T-helper 1 cell treated with Interleukin-12 subunit alpha and Interleukin-12 subunit beta and Interleukin-4 antibody, amounts not matched to agents 30 μg/mL and 1 μg/mL, for 36 hours (primary cell): Measurements from ENCODE around the gene FBLIM1.
"Not testable (repeated sequence)": the region's sequence is repeated elsewhere in the genome, so short reads cannot be mapped to it uniquely, and the experiment has no call there.

Source experiments
- H3K27ac Mint-ChIP-seq: one replicate; pipeline ENCODE4 v1.8.0; 2021; ENCODE audit warnings: mild to moderate bottlenecking, mixed read lengths
- H3K27me3 Mint-ChIP-seq: one replicate; pipeline ENCODE4 v1.8.0; 2021; ENCODE audit warnings: low read depth, mixed read lengths
- H3K36me3 Mint-ChIP-seq: one replicate; pipeline ENCODE4 v1.8.0; 2021; ENCODE audit warnings: low read depth, mixed read lengths
- H3K4me1 Mint-ChIP-seq: one replicate; pipeline ENCODE4 v1.8.0; 2021; ENCODE audit warnings: low read depth, mixed read lengths
- H3K4me3 Mint-ChIP-seq: one replicate; pipeline ENCODE4 v1.8.0; 2021; ENCODE audit warnings: mild to moderate bottlenecking, moderate library complexity, mixed read lengths
- H3K9me3 Mint-ChIP-seq: one replicate; pipeline ENCODE4 v1.8.0; 2021; ENCODE audit warnings: mixed read lengths

The FBLIM1 gene

GRCh38 chr1:15797614-15798390 lies 39.2 kb downstream of the FBLIM1 start:
- Mint-ChIP-seq H3K9me3 (no peaks in the 10 kb centered on the region), H3K4me3 (no peak overlapping the region), H3K27me3 (peaks cover 6% of the 10 kb centered on the region), H3K4me1 (no peaks in the 10 kb centered on the region), H3K27ac (no peak overlapping the region), H3K36me3 (no peaks in the 10 kb centered on the region)

GRCh38 chr1:15799004-15799867 lies 40.6 kb downstream of the FBLIM1 start:
- H3K4me1 Mint-ChIP-seq = no peaks in the 10 kb centered on the region
- no peaks in the 10 kb centered on the region for H3K9me3 Mint-ChIP-seq
- no peak overlapping the region for H3K27ac Mint-ChIP-seq
- peaks cover 6% of the 10 kb centered on the region for H3K27me3 Mint-ChIP-seq
- H3K36me3 Mint-ChIP-seq = no peaks in the 10 kb centered on the region
- H3K4me3 Mint-ChIP-seq = no peak overlapping the region

- no peaks in the 10 kb centered on the region for H3K9me3 Mint-ChIP-seq
- no peak overlapping the region for H3K27ac Mint-ChIP-seq
Observed at GRCh38 chr1:15799928-15800835, 41.6 kb downstream of the FBLIM1 start.

DNA sequence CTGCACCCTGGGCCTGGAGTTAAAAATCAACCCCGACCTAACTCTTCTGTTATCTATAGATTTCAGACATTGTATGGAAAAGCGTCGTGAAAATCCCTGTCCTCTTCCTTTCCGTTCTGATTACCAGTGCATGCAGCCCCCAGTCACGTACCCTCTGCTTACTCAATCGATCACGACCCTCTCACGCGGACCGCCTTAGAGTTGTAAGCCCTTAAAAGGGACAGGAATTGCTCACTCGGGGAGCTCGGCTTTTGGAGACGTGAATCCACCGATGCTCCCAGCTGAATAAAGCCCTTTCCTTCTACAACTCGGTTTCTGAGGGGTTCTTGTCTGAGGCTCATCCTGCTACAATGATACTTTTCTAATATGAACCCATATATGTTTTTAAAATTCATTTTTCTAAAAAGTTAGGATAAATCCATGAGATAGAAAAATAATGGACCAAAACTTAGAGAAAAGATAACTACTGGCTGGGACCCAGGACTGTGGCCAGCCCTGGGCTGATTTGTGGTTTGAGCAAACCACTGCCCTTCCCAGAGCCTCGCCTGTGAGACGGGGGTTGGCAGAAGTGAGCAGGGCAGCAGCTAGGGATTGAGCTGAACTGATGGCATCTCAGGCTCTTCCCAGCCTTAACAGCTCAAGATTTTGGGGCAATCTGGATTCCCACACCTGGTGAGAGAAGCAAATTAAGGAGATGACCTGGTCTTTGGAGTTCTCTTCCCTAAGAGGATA lies 43.8 kb downstream of the FBLIM1 start:
- Mint-ChIP-seq H3K36me3 (no peaks in the 10 kb centered on the region), H3K27ac (no peak overlapping the region), H3K27me3 (peaks cover 6% of the 10 kb centered on the region), H3K9me3 (no peaks in the 10 kb centered on the region), H3K4me3 (no peak overlapping the region), H3K4me1 (no peaks in the 10 kb centered on the region)

More at GRCh38 chr1:15799928-15800835, 41.6 kb downstream of the FBLIM1 start:
- no peaks in the 10 kb centered on the region for H3K4me1 Mint-ChIP-seq
- no peaks in the 10 kb centered on the region for H3K36me3 Mint-ChIP-seq
- H3K4me3 Mint-ChIP-seq = no peak overlapping the region
- H3K27me3 Mint-ChIP-seq = peaks cover 6% of the 10 kb centered on the region

DNA sequence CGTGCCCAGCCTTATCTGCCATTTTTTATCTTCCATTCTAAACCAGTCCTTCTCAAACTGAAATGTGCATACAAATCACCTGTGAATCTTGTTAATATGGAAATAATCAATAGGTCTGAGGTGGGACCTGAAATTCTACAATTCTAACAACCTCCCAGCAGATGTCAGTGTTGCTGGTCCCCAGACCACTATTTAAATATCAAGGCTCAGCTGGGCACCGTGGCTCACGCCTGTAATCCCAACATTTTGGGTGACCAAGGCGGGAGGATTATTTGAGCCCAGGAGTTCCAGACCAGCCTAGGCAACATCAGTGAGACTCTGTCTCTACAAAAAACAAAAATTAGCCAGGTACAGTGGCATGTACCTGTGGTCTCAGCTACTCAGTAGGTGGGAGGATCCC lies 44.8 kb downstream of the FBLIM1 start:
- no peaks in the 10 kb centered on the region for H3K4me1 Mint-ChIP-seq
- H3K27ac Mint-ChIP-seq = no peak overlapping the region
- peaks cover 6% of the 10 kb centered on the region for H3K27me3 Mint-ChIP-seq
- no peak overlapping the region for H3K4me3 Mint-ChIP-seq
- no peaks in the 10 kb centered on the region for H3K36me3 Mint-ChIP-seq
- no peaks in the 10 kb centered on the region for H3K9me3 Mint-ChIP-seq

GRCh38 chr1:15804060-15804459 lies 45.5 kb downstream of the FBLIM1 start:
- Mint-ChIP-seq H3K4me1 (no peaks in the 10 kb centered on the region), H3K27ac (no peak overlapping the region), H3K9me3 (no peaks in the 10 kb centered on the region), H3K27me3 (peaks cover 6% of the 10 kb centered on the region), H3K36me3 (no peaks in the 10 kb centered on the region), H3K4me3 (no peak overlapping the region)

DNA sequence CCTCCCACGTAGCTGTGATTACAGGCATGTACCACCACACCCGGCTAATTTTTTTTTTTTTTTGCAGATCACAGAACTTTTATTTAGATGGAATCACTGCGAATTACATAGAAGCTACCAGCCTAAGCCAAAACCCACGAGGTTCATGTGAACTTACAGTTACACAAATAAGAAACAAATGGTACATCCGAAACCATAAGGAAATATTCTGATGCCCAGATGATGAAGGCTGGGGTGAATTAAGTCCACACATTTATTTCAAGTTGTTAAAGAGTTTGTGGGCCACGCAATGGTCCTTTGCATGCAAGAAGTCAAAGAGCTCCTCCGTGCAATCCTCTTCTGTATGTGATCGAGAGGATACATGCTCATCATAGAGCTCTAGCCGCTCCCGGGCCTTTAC lies 48.5 kb downstream of the FBLIM1 start:
- H3K36me3 Mint-ChIP-seq = no peaks in the 10 kb centered on the region
- no peak overlapping the region for H3K27ac Mint-ChIP-seq
- H3K4me1 Mint-ChIP-seq = no peaks in the 10 kb centered on the region
- H3K9me3 Mint-ChIP-seq = no peaks in the 10 kb centered on the region
- H3K27me3 Mint-ChIP-seq = peaks cover 3% of the 10 kb centered on the region
- no peak overlapping the region for H3K4me3 Mint-ChIP-seq

DNA sequence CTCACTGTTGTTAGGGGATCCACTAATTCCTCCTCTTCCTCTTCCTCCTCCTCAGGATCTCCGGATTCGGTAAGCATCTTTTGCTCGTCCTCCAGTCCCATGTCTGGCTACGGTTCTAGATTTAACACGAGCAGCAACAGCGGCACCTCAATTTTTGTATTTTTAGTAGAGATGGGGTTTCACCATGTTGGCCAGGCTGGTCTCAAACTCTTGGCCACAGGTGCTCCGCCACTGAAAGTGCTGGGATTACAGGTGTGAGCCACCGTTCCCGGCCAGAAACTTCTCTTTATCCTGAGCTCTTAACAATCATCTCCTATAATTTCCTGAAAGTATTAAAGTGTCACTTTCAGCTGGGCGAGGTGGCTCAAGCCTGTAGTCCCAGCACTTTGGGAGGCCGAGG lies 49.0 kb downstream of the FBLIM1 start, which contains the start of gene UQCRHL:
UQCRHL (minus strand) TSS at position 101 of the 400 bp plus-strand sequence; CDS start at position 101, 0 bp downstream.
- H3K9me3 Mint-ChIP-seq, H3K4me3 Mint-ChIP-seq, H3K27ac Mint-ChIP-seq, H3K4me1 Mint-ChIP-seq, H3K36me3 Mint-ChIP-seq, H3K27me3 Mint-ChIP-seq: not testable (repeated sequence)

GRCh38 chr1:15808955-15809354 lies 50.4 kb downstream of the FBLIM1 start:
- no peaks in the 10 kb centered on the region for H3K4me1 Mint-ChIP-seq
- H3K27ac Mint-ChIP-seq = no peak overlapping the region
- H3K36me3 Mint-ChIP-seq = no peaks in the 10 kb centered on the region
- H3K4me3 Mint-ChIP-seq = no peak overlapping the region
- no peaks in the 10 kb centered on the region for H3K27me3 Mint-ChIP-seq
- no peaks in the 10 kb centered on the region for H3K9me3 Mint-ChIP-seq

GRCh38 chr1:15810073-15810472 lies 51.5 kb downstream of the FBLIM1 start:
- no peaks in the 10 kb centered on the region for H3K4me1 Mint-ChIP-seq
- H3K4me3 Mint-ChIP-seq = no peak overlapping the region
- H3K27me3 Mint-ChIP-seq = no peaks in the 10 kb centered on the region
- no peaks in the 10 kb centered on the region for H3K36me3 Mint-ChIP-seq
- H3K9me3 Mint-ChIP-seq = no peaks in the 10 kb centered on the region
- H3K27ac Mint-ChIP-seq = no peak overlapping the region

- peaks cover 6% of the 10 kb centered on the region for H3K4me1 Mint-ChIP-seq
Observed at GRCh38 chr1:15816674-15817073, 58.1 kb downstream of the FBLIM1 start.

GRCh38 chr1:15820478-15820877 lies 61.9 kb downstream of the FBLIM1 start:
- Mint-ChIP-seq H3K9me3 (no peaks in the 10 kb centered on the region), H3K4me3 (no peak overlapping the region), H3K4me1 (peaks cover 6% of the 10 kb centered on the region), H3K27ac (no peak overlapping the region), H3K27me3 (no peaks in the 10 kb centered on the region), H3K36me3 (no peaks in the 10 kb centered on the region)

More at GRCh38 chr1:15816674-15817073, 58.1 kb downstream of the FBLIM1 start:
- H3K9me3 Mint-ChIP-seq = no peaks in the 10 kb centered on the region
- no peak overlapping the region for H3K27ac Mint-ChIP-seq
- no peaks in the 10 kb centered on the region for H3K27me3 Mint-ChIP-seq
- H3K4me3 Mint-ChIP-seq = no peak overlapping the region
- no peaks in the 10 kb centered on the region for H3K36me3 Mint-ChIP-seq

DNA sequence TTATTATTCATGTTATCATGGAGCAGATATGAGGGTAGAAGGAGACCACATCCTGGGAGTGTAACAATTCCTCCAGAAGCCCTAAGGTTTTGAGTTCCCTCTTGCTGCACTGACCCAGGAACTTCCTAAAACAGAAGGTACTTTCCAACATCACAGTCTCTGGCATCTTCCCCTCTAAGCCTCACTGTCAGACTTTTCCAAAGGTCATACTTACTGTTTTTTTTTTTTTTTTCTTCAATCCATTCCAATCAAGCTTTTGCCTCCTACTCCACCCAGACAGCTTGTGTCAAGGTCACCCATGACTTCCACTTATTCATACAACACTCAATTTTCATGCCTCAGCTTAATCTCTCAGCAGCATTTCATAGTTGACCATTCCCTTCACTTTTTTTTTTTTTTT lies 67.2 kb downstream of the FBLIM1 start:
- no peaks in the 10 kb centered on the region for H3K9me3 Mint-ChIP-seq
- no peak overlapping the region for H3K4me3 Mint-ChIP-seq
- H3K4me1 Mint-ChIP-seq = peaks cover 10% of the 10 kb centered on the region
- no peaks in the 10 kb centered on the region for H3K36me3 Mint-ChIP-seq
- no peaks in the 10 kb centered on the region for H3K27me3 Mint-ChIP-seq
- no peak overlapping the region for H3K27ac Mint-ChIP-seq
